ENCODE results near the gene SLC6A6. TPM values are rescaled to one million over a fixed set of nuclear protein-coding genes. Genes with fewer than 3 reads are reported as not detected.
"Not testable (repeated sequence)": the region's sequence is repeated elsewhere in the genome, so short reads cannot be mapped to it uniquely, and the experiment has no call there.

Gene SLC6A6
- total RNA-seq, 1 donor from 2014 or later = 32.9 TPM

DNA sequence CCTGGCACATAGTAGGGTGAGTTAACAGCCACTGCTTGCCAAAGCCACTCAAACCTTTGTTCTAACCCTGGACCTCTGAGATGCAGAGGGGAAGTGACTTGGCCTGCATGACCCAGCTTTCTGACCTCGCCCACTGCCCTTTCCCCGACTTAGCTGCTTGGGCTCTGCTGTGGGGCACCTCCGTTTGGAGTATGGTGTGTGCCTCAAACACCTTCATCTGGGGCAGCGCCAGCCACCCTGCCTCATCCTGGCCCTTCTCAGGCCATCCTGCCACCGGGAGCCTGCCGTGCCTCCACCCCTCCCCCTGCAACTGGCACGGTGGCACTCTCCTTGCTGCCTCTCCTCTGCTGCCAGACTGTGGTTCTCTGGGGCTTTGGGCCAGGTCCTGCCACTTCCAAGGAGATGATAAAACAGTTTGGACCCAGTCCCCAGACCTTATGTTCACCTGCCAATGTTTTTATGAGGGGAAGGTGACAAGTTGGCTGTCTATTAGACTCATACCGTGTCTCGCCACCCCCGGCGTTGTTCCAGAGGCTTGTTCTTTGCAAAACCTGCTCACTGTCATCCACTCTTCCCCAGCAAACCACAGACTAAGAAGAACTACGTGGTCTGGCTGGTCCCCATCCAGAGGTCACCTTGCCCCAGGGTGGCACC lies 32.2 kb downstream of the SLC6A6 start:
- no peaks in the 10 kb centered on the region for H3K27me3 ChIP-seq
- no peak overlapping the region for H3K27ac ChIP-seq
- H2AFZ ChIP-seq (replicated peaks) = no peak overlapping the region
- H3F3A ChIP-seq (ENCODE audit: low read depth) = no peaks in the 10 kb centered on the region
- H3K9me3 ChIP-seq (ENCODE audit: low read depth) = no peaks in the 10 kb centered on the region
- TF ChIP-seq, protein P1, sequence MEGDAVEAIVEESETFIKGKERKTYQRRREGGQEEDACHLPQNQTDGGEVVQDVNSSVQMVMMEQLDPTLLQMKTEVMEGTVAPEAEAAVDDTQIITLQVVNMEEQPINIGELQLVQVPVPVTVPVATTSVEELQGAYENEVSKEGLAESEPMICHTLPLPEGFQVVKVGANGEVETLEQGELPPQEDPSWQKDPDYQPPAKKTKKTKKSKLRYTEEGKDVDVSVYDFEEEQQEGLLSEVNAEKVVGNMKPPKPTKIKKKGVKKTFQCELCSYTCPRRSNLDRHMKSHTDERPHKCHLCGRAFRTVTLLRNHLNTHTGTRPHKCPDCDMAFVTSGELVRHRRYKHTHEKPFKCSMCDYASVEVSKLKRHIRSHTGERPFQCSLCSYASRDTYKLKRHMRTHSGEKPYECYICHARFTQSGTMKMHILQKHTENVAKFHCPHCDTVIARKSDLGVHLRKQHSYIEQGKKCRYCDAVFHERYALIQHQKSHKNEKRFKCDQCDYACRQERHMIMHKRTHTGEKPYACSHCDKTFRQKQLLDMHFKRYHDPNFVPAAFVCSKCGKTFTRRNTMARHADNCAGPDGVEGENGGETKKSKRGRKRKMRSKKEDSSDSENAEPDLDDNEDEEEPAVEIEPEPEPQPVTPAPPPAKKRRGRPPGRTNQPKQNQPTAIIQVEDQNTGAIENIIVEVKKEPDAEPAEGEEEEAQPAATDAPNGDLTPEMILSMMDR (IDR thresholded peaks at IDR 0.05) = no peak
- no peak for TF ChIP-seq EZH2phosphoT487 (IDR thresholded peaks at IDR 0.05)
- no peak for TF ChIP-seq EZH2 (IDR thresholded peaks at IDR 0.05)
- H3K36me3 ChIP-seq = no peaks in the 10 kb centered on the region
- H3K27ac Mint-ChIP-seq = no peak overlapping the region
- no peak for DNase-seq (ENCODE audit: low spot score)
- peaks cover 40% of the 10 kb centered on the region for H4K20me1 ChIP-seq (ENCODE audit: low read depth)
- no peaks in the 10 kb centered on the region for H3K4me1 ChIP-seq
- no peak overlapping the region for H3K4me3 ChIP-seq
- H3K27me3 Mint-ChIP-seq (ENCODE audit: insufficient read depth, low read depth) = peaks cover 6% of the 10 kb centered on the region
- no peaks in the 10 kb centered on the region for H3K9me3 Mint-ChIP-seq
- H3K4me2 ChIP-seq = no peak overlapping the region
- no peak overlapping the region for H3K9ac ChIP-seq
- peaks cover 53% of the 10 kb centered on the region for H3K4me1 Mint-ChIP-seq
- H3K79me2 ChIP-seq (ENCODE audit: low read depth) = no peaks in the 10 kb centered on the region
- no peaks in the 10 kb centered on the region for H3K36me3 Mint-ChIP-seq
- H3K4me3 Mint-ChIP-seq = no peak overlapping the region

DNA sequence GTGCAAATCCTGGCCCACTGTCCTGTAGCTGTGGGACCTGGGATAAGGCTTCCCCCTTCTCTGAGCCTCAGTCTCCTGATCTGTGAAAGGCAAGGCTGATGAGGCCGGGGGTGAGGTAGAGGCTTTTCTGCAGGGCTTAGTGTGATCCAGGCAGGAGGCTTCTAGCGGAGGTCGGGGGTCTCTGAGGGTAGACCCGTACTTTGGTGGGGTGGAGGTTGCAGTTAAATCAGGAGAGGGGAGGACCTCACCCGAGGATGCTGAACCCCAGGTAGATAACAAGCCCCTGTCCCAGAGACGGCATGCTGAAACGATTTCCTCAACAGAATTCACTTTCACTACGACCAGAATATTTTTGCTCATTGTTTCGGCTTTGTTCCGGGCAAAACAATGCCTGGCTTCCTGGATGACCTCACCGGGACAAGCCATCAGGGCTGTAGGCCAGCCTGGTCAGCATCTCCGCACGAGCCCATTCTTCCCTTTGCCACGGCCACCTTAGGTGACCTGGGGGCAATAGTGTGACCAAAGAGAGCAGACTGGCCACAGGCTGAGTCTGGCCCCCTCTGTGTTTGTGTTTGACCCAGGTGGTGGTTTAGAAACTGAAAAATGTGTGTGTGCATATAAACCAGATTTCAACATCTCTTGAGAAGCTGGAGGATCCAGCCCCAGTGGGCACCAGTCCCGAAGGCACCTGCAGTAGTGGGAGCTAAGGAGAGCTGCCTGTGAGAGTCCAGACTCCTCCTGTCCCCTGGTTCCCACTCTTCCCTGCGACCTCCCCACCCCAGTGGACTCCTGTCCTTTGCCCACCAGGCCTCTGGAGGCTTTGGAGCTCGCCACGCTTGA lies 33.0 kb downstream of the SLC6A6 start:
- H3K9ac ChIP-seq = no peak overlapping the region
- no peak overlapping the region for H2AFZ ChIP-seq (replicated peaks)
- peaks cover 6% of the 10 kb centered on the region for H3K79me2 ChIP-seq (ENCODE audit: low read depth)
- H3K9me3 Mint-ChIP-seq = no peaks in the 10 kb centered on the region
- no peak overlapping the region for H3K4me3 ChIP-seq
- peak overlapping the region; percentile 82 for H3K27ac Mint-ChIP-seq
- no peaks in the 10 kb centered on the region for H3F3A ChIP-seq (ENCODE audit: low read depth)
- no peaks in the 10 kb centered on the region for H3K9me3 ChIP-seq (ENCODE audit: low read depth)
- peaks cover 60% of the 10 kb centered on the region for H3K4me1 Mint-ChIP-seq
- no peak overlapping the region for H3K4me2 ChIP-seq
- H3K36me3 ChIP-seq = no peaks in the 10 kb centered on the region
- H4K20me1 ChIP-seq (ENCODE audit: low read depth) = peaks cover 45% of the 10 kb centered on the region
- peaks cover 6% of the 10 kb centered on the region for H3K27me3 Mint-ChIP-seq (ENCODE audit: insufficient read depth, low read depth)
- no peaks in the 10 kb centered on the region for H3K36me3 Mint-ChIP-seq
- no peak overlapping the region for H3K27ac ChIP-seq
- H3K27me3 ChIP-seq = no peaks in the 10 kb centered on the region
- peaks cover 7% of the 10 kb centered on the region for H3K4me1 ChIP-seq
- TF ChIP-seq EZH2phosphoT487 (IDR thresholded peaks at IDR 0.05) (no peak), EZH2 (IDR thresholded peaks at IDR 0.05) (no peak)
- TF ChIP-seq, protein P1 (IDR thresholded peaks at IDR 0.05) = no peak
- no peak for DNase-seq (ENCODE audit: low spot score)
- H3K4me3 Mint-ChIP-seq = no peak overlapping the region

DNA sequence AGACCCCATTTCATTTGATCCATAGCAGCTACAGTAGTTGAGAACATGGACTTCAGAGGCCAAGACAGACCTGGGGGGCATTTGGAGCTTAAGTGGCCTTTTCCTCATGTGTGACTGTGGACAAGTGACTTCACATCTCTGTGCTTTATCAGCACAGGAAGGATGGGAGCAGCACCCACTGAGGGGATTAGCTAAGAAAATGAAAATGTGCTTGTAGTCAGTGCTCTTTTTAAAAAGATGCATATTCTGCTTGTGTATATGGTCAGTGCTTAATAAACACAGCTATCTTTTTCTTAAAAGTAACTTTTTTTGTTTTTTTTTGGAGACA lies 34.5 kb downstream of the SLC6A6 start:
- Histone ChIP-seq H3K4me3 (no peak overlapping the region), H3K27ac (no peak overlapping the region), H3K4me1 (peaks cover 16% of the 10 kb centered on the region), H4K20me1 (ENCODE audit: low read depth) (peaks cover 48% of the 10 kb centered on the region), H3F3A (ENCODE audit: low read depth) (no peaks in the 10 kb centered on the region), H3K9me3 (ENCODE audit: low read depth) (no peaks in the 10 kb centered on the region), H2AFZ (replicated peaks) (no peak overlapping the region), H3K36me3 (no peaks in the 10 kb centered on the region), H3K79me2 (ENCODE audit: low read depth) (peaks cover 6% of the 10 kb centered on the region), H3K4me2 (no peak overlapping the region), H3K27me3 (no peaks in the 10 kb centered on the region), H3K9ac (no peak overlapping the region)
- Mint-ChIP-seq H3K4me1 (peaks cover 58% of the 10 kb centered on the region), H3K36me3 (no peaks in the 10 kb centered on the region), H3K27ac (peak overlapping the region; percentile 62), H3K27me3 (ENCODE audit: insufficient read depth, low read depth) (peaks cover 6% of the 10 kb centered on the region), H3K9me3 (no peaks in the 10 kb centered on the region), H3K4me3 (no peak overlapping the region)
- TF ChIP-seq, protein P1 (IDR thresholded peaks at IDR 0.05) = no peak
- TF ChIP-seq EZH2 (IDR thresholded peaks at IDR 0.05) = no peak
- no peak for TF ChIP-seq EZH2phosphoT487 (IDR thresholded peaks at IDR 0.05)
- DNase-seq (ENCODE audit: low spot score) = no peak

DNA sequence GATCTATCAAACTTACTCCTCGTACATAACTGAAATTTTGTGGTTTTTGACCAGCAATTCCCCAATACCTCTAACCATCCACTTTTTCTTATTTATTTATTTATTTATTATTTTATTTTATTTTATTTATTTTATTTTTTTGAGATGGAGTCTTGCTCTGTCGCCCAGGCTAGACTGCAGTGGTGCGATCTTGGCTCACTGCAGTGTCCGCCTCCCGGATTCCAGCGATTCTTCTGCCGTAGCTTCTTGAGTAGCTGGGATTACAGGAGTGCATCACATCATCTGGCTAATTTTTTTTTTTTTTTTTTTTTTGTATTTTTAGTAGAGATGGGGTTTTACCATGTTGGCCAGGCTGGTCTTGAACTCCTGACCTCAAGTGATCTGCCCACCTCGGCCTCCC lies 35.3 kb downstream of the SLC6A6 start:
- not testable (repeated sequence) for H3K27ac ChIP-seq; H3K9ac ChIP-seq; H3K27me3 Mint-ChIP-seq (ENCODE audit: insufficient read depth, low read depth); H3K36me3 ChIP-seq; DNase-seq (ENCODE audit: low spot score); H3K9me3 Mint-ChIP-seq; H3K36me3 Mint-ChIP-seq; H3K4me2 ChIP-seq; H3K4me3 ChIP-seq; H2AFZ ChIP-seq (replicated peaks); H3K27ac Mint-ChIP-seq; H3K27me3 ChIP-seq; H3K4me3 Mint-ChIP-seq; H3K79me2 ChIP-seq (ENCODE audit: low read depth); H3K9me3 ChIP-seq (ENCODE audit: low read depth); H3F3A ChIP-seq (ENCODE audit: low read depth)
- peaks cover 54% of the 10 kb centered on the region for H3K4me1 Mint-ChIP-seq
- Histone ChIP-seq H3K4me1 (peaks cover 16% of the 10 kb centered on the region), H4K20me1 (ENCODE audit: low read depth) (peaks cover 43% of the 10 kb centered on the region)

Data from neural progenitor cell (in vitro differentiated cells).